Activated T-helper 9 cell treated with anti-CD3 and anti-CD28 coated beads, Interleukin-2, amount 50 U/mL, for 16 hours (primary cell): ENCODE results near the gene RBP5.
A peak's percentile ranks its signal among the peaks of the same experiment; 100 is the strongest.

Experiments
- DNase-seq: peaks from one replicate; pipeline ENCODE4 v3.0.0-alpha.2; 2020; ENCODE audit warnings: low read depth

Gene RBP5

DNA sequence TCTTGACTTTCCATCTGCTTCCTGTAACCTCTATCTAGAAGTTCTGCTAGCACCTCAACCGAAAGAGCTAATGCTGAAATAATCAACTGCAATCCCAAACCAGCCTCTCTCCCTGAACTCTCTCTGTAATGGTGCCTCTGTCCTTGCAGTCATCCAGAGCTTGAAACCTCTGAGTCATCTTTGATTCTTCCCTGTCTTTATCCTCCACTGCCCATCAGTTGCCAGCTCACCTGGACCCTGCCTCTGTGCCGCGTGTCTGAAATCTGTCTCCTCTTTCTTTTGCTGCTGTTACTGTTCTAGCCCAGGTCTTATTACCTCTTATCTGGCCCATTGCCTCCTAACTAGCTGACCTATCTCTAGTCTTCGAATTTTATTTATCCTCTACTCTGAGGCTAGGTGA is 17.0 kb upstream of the RBP5 start:
- no peak for DNase-seq

- DNase-seq = no peak
Measured at GRCh38 chr12:7144414-7145120, 15.9 kb upstream of the RBP5 start.

GRCh38 chr12:7143564-7143963 is 14.9 kb upstream of the RBP5 start:
- no peak for DNase-seq

DNA sequence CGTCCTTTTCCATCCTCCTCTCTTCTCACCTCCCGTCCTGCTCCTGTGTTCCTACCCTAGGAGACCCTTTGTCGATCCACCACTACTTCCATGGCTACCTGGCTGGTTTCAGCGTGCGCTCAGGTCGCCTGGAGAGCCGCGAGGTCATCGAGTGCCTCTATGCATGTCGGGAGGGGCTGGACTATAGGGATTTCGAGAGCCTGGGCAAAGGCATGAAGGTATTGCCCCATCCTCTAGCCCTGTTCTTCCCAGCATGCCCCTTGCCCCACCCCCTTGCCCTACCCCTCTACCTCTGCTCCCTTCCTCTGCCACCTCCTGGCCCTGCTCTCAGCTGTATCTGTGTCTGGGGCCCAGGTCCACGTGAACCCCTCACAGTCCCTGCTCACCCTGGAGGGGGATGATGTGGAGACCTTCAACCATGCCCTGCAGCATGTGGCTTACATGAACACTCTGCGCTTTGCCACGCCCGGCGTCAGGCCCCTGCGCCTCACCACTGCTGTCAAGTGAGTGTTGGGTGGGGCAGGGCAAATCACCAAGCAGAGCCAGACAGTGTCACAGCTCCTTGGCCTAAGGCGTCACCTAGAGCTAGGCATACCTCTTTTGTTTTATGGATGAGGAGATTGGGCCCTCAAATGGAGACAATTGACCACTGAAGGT is 14.2 kb upstream of the RBP5 start:
- DNase-seq = no peak

GRCh38 chr12:7142056-7142644 is 13.5 kb upstream of the RBP5 start:
- peak; percentile 32 for DNase-seq

- DNase-seq = no peak
Measured at GRCh38 chr12:7141351-7142005, 12.8 kb upstream of the RBP5 start.

- DNase-seq = no peak
Measured at GRCh38 chr12:7139200-7139599, 10.5 kb upstream of the RBP5 start.

DNA sequence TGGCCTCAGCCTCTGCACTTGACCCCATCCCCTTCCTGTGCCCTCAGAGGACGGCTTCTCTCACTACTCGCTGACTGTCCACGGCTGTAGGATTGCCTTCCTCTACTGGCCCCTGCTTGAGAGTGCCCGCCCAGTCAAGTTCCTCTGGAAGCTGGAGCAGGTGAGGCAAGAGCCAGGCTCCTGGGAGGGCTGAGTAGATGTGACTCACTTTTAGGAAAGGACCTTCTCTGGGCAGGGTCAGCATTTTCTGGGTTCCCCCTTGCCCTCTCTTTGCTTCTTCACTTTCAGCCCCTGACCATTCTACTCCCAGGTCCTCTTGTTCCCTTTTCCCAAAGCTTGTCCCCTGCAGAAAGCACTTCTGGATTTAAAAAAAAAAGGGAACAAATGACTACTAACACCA is 9.2 kb upstream of the RBP5 start:
- DNase-seq = no peak

- no peak for DNase-seq
Measured at GRCh38 chr12:7136676-7137075, 8.0 kb upstream of the RBP5 start.

- no peak for DNase-seq
Measured at GRCh38 chr12:7136071-7136470, 7.4 kb upstream of the RBP5 start.

DNA sequence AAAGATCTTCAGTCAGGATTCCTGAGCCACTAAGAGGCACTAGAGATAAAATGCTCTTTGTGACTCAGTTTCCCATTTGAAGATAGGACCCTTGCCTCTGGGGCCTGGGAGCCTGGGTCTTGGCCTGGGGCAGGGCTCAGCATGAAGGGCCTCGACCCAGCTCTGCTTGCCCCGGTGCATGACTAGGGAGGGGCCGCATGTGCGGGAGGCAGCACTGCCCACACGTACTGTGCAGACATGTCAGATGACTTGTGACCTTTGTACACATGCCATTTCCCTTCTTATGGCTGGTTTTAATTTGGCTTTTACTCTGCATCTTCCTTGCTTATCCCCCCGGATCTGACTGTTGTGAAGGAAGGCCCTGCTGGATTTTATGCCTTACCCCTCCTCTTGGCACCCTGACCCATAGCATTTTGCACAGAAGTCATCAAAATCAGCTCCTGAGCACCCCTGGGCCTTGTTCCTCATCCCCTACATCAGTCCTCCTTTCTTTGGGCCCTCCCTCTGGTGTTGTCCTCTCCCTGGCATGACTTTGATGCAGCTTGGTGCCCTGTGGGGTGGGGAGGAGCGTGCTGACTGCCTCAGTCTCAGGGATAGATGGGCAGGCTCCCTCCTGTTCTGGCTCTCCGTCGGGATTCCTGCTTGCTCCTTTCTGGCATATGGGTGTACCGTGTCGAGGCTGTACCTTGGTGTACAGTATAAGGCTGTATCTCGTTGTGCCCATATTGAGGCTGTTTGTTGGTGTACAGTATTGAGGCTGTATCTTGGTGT is 5.9 kb upstream of the RBP5 start:
- DNase-seq = no peak

- DNase-seq = no peak
Measured at GRCh38 chr12:7131502-7131866, 2.8 kb upstream of the RBP5 start.

DNA sequence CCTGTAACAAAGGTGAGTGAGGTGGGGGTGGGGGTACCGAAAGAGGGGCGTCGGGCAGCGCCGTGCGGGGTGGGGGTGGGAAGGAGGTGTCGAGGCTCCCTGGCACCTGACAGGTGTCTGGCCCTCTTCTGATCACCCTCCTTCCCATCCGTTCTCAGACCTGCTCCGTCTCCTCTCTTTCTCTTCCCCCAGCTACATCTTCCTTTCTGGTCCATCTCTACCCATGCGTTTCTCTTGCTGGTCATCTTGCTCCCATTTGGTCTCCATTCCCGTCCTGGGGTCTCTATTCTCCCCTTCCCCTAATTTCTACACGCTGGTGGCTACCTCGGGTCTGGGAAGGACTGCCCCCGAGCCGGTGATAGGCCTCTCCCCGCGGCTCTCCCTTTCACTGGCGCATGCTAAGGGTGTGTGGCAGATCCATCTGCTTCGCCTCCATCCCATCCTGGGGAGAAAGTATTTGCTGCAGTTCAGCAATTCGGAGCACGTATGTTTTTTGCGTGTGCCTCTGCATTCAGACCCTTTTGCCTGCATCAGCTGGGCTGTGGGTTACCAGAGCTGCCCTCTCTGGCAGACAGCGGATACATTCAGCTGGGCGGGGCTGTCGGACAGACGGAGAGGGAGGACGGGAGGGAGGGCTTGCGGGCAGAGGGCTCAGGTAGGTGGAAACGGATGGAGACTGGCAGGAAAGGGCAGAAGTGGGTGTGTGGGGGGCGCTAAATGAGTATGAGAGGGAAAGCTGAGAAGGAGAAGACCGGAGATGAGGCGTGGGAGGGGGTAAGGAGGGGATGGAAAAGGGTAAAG is 2.2 kb upstream of the RBP5 start:
- DNase-seq = no peak

DNA sequence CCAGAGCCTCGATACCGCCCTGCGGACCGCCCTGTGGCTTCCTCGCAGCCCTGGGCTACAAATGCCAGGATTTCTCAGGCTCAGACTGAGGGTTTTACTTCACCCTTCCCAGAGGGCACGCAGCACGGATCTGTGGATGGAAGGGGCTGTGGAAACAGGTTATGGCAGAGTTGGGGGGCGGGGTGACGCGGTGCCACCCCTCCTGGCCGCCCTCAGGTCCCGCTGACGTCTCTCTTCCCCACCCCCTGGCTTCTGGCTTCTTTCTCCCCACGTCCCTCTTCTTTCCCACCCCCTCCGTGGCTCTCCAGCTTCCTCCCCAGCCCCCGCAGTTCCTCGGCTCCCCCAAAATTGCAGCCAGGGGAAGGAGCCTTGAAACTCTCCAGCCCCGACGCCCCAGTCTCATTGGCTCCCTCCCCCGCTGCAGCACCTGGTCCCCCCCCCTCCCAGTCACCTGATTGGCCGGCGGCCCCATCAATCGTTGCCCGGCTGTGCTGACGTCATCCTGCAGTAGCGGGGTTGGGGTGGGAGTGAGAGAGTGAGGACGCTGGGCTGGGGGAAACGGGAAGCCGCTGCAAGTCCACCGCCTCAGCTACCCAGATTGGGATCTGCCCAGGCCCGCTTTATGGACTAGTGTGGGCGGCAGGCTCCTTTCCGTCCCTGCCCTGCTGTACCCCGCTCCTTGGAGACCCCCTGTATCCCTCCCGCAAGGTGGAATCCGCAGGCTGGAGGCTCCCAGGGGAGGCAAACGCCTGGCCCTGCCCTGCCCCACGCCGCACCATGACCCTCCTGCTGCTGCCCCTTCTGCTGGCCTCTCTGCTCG is 1.4 kb upstream of the RBP5 start, which contains the start of gene CLSTN3:
Gene CLSTN3, plus strand, starts transcription at position 500 of the 820 bp plus-strand sequence. Its CDS starts 278 bp downstream, at position 778.
- DNase-seq = peak; percentile 76

GRCh38 chr12:7129287-7129871 is 690 bp upstream of the RBP5 start:
- DNase-seq = no peak

DNA sequence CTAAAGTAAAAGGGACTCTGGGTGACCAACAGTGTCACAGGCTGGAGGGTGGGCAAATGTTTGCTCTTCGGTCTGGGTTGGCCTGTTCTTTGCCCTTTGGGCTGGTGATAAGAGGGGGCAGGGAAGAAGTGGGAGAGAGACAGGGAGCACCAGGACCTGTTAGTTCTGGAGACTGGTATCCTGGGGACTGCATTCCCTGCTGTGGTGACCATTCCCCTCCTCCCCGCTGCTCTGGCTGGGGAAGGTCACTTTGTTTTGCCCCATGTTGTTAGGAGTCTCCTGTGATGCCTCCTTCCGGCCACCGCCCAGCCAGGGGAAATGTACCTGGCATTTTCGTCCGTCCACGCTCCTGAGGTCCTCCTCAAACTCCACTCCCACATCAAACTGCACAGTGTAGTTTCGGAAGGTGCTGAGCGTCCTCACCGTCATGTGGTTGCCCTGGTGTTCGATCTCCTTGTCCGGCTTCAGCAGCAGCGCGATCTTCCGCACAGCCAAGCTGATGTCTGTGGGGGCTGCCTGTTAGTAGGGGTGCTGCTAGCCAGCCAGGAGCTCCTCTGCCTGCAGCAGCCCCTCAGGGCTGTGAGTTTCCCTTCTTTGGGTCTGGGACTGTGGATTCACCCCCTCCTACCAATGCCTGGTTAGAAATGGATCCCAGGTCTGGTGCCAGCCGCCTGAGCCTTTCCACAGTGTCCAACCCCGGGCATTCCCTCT is 618 bp downstream of the RBP5 start:
- DNase-seq = no peak

- DNase-seq = no peak
Measured at GRCh38 chr12:7125632-7126227, 3.0 kb downstream of the RBP5 start.

DNA sequence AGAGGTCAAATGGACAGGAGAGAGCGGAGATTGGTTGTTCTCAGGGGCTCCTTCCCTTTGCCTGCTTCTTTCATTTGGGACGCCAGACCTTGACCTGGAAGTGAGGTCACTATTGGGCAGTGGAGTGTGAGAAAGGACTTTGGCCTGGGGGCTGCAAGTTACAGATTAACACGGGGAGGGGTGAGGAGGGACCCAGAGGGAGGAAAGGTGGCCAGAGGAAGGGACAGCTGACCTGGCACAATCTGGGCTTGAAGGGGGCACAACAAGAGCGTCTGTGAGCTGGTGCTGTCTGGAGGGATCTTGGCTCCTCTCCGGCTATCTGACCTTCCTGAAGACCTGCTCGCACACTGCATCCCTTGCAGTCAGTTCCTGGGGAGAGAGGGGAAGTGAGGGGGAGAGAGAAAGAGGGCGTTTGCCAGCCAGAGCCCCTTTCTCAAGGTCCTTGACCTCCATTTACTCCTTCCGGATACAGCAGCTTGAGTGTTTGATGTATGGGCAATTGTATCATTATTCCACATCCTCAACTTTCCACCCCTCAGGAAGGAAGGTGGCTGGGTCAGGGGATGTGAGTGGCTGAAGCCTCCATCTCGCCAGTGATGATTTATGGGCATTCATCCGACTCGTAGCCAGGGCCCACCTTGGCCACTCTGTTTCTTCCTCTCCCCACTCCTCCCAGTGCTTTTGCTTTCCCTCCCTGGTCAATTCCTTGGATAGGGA is 4.7 kb downstream of the RBP5 start:
- DNase-seq = no peak
